NB4 (cell line): ENCODE measurements around the gene OVAAL.

Source experiments
- DNase-seq: peaks from one replicate; pipeline ENCODE4 v3.0.0; 2010; ENCODE audit warnings: low read depth
- H3K4me3 ChIP-seq: one replicate; pipeline ENCODE4 v1.5.1; 2011; ENCODE audit warnings: mild to moderate bottlenecking, low read depth, low read length, moderate library complexity
- MYC ChIP-seq: IDR thresholded peaks from 2 replicates; pipeline ENCODE4 v1.6.1; 2011; ENCODE audit warnings: low read depth, low read length
- POLR2A ChIP-seq: IDR thresholded peaks from 2 replicates; pipeline ENCODE4 v1.6.1; 2011; ENCODE audit warnings: mild to moderate bottlenecking; ENCODE audit not compliant: insufficient read length; ENCODE audit errors: extremely low read depth
- TF ChIP-seq, protein P1 (sequence below): IDR thresholded peaks from 2 replicates; pipeline ENCODE4 v1.6.1; 2011; ENCODE audit warnings: low read depth, low read length
- TF ChIP-seq, protein P2 (sequence below): IDR thresholded peaks from one replicate; pipeline ENCODE4 v1.5.1; 2012; ENCODE audit warnings: low read depth, low read length

OVAAL gene

DNA sequence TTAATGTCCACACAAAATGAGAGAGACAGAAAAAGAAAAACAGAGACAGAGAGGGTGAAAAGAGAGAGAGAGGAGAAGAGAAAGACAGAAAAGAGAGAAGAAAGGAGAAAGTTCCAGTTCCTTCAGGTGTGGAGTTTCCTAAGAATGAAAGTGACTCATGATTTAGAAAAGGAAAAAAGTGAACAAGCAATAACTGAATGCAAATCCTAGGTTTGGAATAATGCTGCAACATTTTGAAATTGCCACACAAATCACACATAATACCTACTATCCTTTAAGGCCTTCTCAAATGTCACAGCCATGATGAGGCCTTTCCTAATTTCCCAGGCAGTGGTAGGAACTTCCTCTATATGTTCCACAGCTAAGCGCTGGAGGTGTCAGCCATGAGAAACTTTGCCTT, 41.6 kb downstream of the OVAAL start:
- TF ChIP-seq MYC (no peak), POLR2A (no peak)
- TF ChIP-seq, protein P1, sequence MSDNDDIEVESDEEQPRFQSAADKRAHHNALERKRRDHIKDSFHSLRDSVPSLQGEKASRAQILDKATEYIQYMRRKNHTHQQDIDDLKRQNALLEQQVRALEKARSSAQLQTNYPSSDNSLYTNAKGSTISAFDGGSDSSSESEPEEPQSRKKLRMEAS: no peak
- TF ChIP-seq, protein P2, sequence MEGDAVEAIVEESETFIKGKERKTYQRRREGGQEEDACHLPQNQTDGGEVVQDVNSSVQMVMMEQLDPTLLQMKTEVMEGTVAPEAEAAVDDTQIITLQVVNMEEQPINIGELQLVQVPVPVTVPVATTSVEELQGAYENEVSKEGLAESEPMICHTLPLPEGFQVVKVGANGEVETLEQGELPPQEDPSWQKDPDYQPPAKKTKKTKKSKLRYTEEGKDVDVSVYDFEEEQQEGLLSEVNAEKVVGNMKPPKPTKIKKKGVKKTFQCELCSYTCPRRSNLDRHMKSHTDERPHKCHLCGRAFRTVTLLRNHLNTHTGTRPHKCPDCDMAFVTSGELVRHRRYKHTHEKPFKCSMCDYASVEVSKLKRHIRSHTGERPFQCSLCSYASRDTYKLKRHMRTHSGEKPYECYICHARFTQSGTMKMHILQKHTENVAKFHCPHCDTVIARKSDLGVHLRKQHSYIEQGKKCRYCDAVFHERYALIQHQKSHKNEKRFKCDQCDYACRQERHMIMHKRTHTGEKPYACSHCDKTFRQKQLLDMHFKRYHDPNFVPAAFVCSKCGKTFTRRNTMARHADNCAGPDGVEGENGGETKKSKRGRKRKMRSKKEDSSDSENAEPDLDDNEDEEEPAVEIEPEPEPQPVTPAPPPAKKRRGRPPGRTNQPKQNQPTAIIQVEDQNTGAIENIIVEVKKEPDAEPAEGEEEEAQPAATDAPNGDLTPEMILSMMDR: no peak
- H3K4me3 ChIP-seq: no peak overlapping the region
- DNase-seq: no peak

DNA sequence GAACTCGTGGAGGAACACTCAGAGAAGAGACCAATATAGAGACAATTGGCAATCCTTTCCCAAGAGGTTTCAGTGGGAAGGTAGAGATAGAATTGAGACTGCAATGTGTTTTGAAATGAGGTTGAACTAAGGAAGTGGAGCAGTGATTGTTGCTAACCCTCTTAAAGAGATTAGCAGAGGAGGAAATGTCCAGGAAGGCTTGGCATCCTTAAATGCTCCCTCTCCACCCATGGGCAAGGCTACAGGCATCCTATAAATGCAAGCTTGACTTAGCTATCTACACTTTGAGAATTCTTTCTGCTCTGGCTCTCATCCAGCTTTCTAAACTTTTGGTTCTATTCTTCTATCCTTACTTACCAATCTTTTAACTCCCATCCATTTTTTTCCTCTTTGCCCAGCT, 42.7 kb downstream of the OVAAL start:
- no peak for TF ChIP-seq POLR2A
- no peak for TF ChIP-seq MYC
- TF ChIP-seq, protein P1: no peak
- TF ChIP-seq, protein P2: no peak
- no peak for DNase-seq

DNA sequence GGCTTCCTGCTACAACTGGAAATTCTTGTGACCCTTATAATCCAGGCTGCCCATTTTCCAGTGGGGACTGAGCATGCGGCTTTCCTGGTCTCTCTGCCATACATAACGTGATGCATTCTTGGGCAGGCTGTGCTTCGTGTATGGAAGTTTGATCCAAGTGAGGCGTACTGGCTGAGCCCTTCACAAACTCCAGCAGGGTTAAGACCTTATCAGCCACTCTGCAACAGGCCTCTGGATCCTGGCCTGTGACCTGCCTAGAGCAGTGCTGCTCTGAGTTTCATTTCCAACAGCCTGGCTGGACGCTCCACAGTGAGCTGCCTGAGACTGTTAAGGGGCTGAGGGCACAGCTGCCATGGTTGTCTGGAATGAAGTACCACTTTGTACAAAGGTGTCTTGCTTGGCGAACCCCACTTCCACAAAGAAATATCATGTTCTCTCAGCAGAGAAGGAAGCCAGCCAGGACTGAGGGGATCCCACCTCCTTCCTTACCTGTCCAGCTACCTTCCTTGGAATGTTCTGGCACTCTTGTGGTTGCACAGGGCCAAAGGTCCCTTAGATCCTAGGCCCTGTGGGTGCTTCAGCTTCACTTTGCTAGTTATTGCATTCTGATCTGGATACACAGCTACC, 44.6 kb downstream of the OVAAL start:
- no peak overlapping the region for H3K4me3 ChIP-seq
- DNase-seq: no peak
- TF ChIP-seq, protein P2: no peak
- TF ChIP-seq POLR2A (no peak), MYC (no peak)
- TF ChIP-seq, protein P1: no peak

More for the DNA sequence above, 42.7 kb downstream of the OVAAL start:
- no peak overlapping the region for H3K4me3 ChIP-seq

- no peak for DNase-seq
- no peak overlapping the region for H3K4me3 ChIP-seq
- TF ChIP-seq POLR2A: no peak
Measured at GRCh38 chr1:180603850-180604226, 45.1 kb downstream of the OVAAL start.

DNA sequence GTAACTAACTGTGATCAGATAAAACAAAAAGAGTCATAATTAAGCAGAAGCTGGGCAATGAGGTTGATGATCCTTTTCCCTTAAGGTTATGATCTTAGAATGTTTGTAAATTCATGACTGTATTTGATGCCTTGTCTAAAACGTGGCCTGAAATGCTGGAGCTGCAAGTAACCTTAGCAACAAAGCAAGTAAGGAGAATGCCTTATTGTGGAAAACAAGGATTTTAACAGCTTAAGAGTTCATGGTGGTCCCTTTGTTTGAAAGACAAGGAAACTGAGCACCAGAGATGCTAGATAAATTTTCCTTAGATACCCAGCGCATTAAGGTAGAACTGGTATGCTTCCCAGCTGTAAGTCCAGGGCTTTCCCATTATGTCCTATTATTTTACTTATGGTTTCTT, 47.4 kb downstream of the OVAAL start:
- TF ChIP-seq, protein P2: no peak
- TF ChIP-seq MYC (no peak), POLR2A (no peak)
- DNase-seq: no peak
- no peak overlapping the region for H3K4me3 ChIP-seq

DNA sequence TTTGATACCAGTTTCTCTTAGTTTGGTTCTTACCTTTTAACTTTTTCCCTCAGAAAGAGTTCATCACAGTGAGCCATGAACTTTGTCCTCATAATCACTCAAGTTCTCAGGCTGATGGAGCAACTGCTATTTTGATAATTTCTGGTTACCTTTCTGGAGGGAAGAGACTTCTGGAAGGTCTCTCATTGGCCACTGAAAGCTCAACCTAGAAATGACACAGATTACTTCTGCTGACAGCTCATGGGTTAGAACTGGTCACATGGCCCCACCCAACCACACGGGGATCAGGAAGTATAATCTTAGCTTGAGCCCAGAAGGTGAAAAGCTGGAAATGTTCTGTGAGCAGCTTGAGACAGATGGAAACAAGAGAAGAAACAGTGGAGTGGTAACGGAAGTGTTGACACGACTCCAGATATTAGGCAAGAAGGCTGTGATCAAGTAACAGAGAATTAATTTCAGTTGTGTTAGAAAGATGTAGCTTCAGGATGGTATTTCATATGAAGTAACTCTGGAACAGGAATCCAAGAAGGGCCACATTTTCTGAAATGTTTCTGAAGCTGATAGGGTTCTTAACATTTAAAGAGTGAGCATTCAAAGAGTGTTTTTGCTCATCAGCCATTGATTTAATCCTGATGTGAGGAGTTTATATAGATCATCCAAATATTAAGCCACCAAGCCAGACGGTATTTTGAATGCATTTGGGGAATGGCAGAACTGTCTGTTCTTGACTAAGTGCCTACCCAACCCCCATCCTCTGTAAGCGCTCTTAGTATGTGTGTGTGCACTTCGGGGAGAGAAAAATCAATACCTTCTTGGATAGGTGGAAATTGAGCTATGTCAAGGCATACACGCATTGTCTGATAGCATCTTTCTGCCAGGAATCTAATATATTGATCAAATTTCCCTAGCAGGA, 51.1 kb downstream of the OVAAL start:
- DNase-seq: no peak
- H3K4me3 ChIP-seq: no peak overlapping the region
- TF ChIP-seq, protein P1: 0 out of 2 replicates have a peak, but pooled peaks have one; percentile 22
- TF ChIP-seq POLR2A (no peak), MYC (no peak)
- TF ChIP-seq, protein P2: no peak
